H1 (cell line): Measurements from ENCODE around the gene CYSRT1. TPM values are rescaled to one million over a fixed set of nuclear protein-coding genes. Genes with fewer than 3 reads are reported as not detected.

ENCODE experiments used
- CTCF ChIA-PET: fragments of 300-600 bp; sonication (Branson Sonifier 250); formaldehyde crosslinking; loops from one replicate; lab custom pipeline; 2021; ENCODE audit not compliant: partially characterized antibody; lab: Charles Lee
- POLR2A ChIA-PET: fragments of 300-600 bp; sonication (Branson Sonifier 250); formaldehyde crosslinking; loops from one replicate; lab custom pipeline; 2021; ENCODE audit warnings: inconsistent platforms; ENCODE audit not compliant: partially characterized antibody; lab: Charles Lee
- DNase-seq, 2 experiments: peaks; one replicate each; pipeline versions ENCODE4 v3.0.0 to v3.0.0-alpha.2; 2010 to 2022; ENCODE audit warnings: low spot score in 2 of 2, low read depth in 1 of 2, mixed read lengths in 1 of 2
- FAIRE-seq: peaks from 2 replicates; lab custom pipeline; 2011; peaks lifted over from hg19 to GRCh38; lab: Jason Lieb, UNC
- H2AFZ ChIP-seq: 2 replicates; pipeline ENCODE4 v1.8.1; 2012; ENCODE audit warnings: low read length, inconsistent platforms
- H2AK5ac ChIP-seq: 2 replicates; pipeline ENCODE4 v1.6.1; 2013; ENCODE audit warnings: low read depth, low read length
- H2BK120ac ChIP-seq: replicated peaks from 2 replicates; pipeline ENCODE3; 2013; ENCODE audit warnings: low read depth, low read length, inconsistent platforms
- H2BK12ac ChIP-seq: 2 replicates; pipeline ENCODE4 v1.6.1; 2013; ENCODE audit warnings: low read depth, low read length
- H2BK15ac ChIP-seq: 2 replicates; pipeline ENCODE4 v1.6.1; 2013; ENCODE audit warnings: low read length
- H2BK20ac ChIP-seq: 2 replicates; pipeline ENCODE4 v1.6.1; 2013; ENCODE audit warnings: low read length
- H2BK5ac ChIP-seq: 2 replicates; pipeline ENCODE4 v1.6.1; 2013; ENCODE audit warnings: low read depth, low read length
- H3K14ac ChIP-seq: 2 replicates; pipeline ENCODE4 v1.6.1; 2013; ENCODE audit warnings: inconsistent platforms; ENCODE audit not compliant: insufficient read length
- H3K18ac ChIP-seq: 2 replicates; pipeline ENCODE4 v1.6.1; 2013; ENCODE audit warnings: low read length; ENCODE audit errors: extremely low read depth
- H3K23ac ChIP-seq: 2 replicates; pipeline ENCODE4 v1.6.1; 2013; ENCODE audit warnings: inconsistent platforms; ENCODE audit not compliant: insufficient read length
- H3K23me2 ChIP-seq: 2 replicates; pipeline ENCODE4 v1.6.1; 2013; ENCODE audit warnings: low read depth, low read length
- H3K27ac ChIP-seq: 2 replicates; pipeline ENCODE4 v1.6.1; 2011; ENCODE audit warnings: low read depth, low read length, inconsistent platforms
- H3K27me3 ChIP-seq, 4 experiments: replicated peaks in 1 of 4; 1 replicate in 1 of 4; 2 replicates in 3 of 4; pipeline versions ENCODE4 v1.6.1 to v1.8.1; 2011 to 2013; ENCODE audit warnings: low read length in 3 of 4, mild to moderate bottlenecking in 3 of 4, inconsistent platforms in 2 of 4, mixed read lengths in 2 of 4, moderate library complexity in 1 of 4; ENCODE audit not compliant: control insufficient read depth in 3 of 4, insufficient read depth in 3 of 4; ENCODE audit errors: extremely low read depth in 1 of 4
- H3K36me3 ChIP-seq, 4 experiments: 2 replicates each; pipeline versions ENCODE4 v1.6.1 to v1.8.1; 2011 to 2013; ENCODE audit warnings: mild to moderate bottlenecking in 4 of 4, low read length in 3 of 4, moderate library complexity in 2 of 4, control low read depth in 1 of 4, inconsistent platforms in 1 of 4; ENCODE audit not compliant: insufficient read depth in 4 of 4, control insufficient read depth in 2 of 4
- H3K4ac ChIP-seq: replicated peaks from 2 replicates; pipeline ENCODE3; 2013; ENCODE audit warnings: low read length, low read depth, mixed read lengths, inconsistent platforms; ENCODE audit not compliant: insufficient read length
- H3K4me1 ChIP-seq, 4 experiments: replicated peaks in 1 of 4; 1 replicate in 1 of 4; 2 replicates in 3 of 4; pipeline versions ENCODE4 v1.6.1 to v1.8.1; 2011 to 2013; ENCODE audit warnings: low read length in 3 of 4, inconsistent platforms in 2 of 4, mixed read lengths in 1 of 4; ENCODE audit not compliant: insufficient read depth in 4 of 4, control insufficient read depth in 3 of 4
- H3K4me2 ChIP-seq, 2 experiments: 2 replicates each; pipeline versions ENCODE4 v1.6.1 to v1.8.1; 2011 to 2013; ENCODE audit warnings: low read depth in 2 of 2, low read length in 2 of 2, control low read depth in 1 of 2, inconsistent platforms in 1 of 2, mild to moderate bottlenecking in 1 of 2; ENCODE audit not compliant: insufficient read depth in 1 of 2
- H3K4me3 ChIP-seq, 4 experiments: fragments of 200-600, 300-600 bp in 1 of 4; sonication (generic), shearing (Covaris generic), sonication (Bioruptor Twin) in 1 of 4; 2 replicates each; pipeline versions ENCODE4 v1.5.1 to v1.8.1; 2011 to 2016; ENCODE audit warnings: low read length in 4 of 4, low read depth in 3 of 4, control low read depth in 2 of 4, inconsistent platforms in 2 of 4, mild to moderate bottlenecking in 2 of 4, mixed read lengths in 1 of 4, moderate library complexity in 1 of 4; ENCODE audit not compliant: insufficient read depth in 2 of 4; ENCODE audit errors: extremely low read depth in 1 of 4
- H3K56ac ChIP-seq: replicated peaks from 2 replicates; pipeline ENCODE3; 2013; ENCODE audit warnings: low read depth, mild to moderate bottlenecking, mixed read lengths, low read length, inconsistent platforms; ENCODE audit not compliant: insufficient read length
- H3K79me1 ChIP-seq: 2 replicates; pipeline ENCODE4 v1.6.1; 2013; ENCODE audit warnings: low read depth, low read length, control low read depth
- H3K79me2 ChIP-seq, 2 experiments: 2 replicates each; pipeline versions ENCODE4 v1.6.1 to v1.8.1; 2012 to 2013; ENCODE audit warnings: low read length in 2 of 2, mild to moderate bottlenecking in 2 of 2, inconsistent platforms in 1 of 2; ENCODE audit not compliant: insufficient read depth in 2 of 2, control insufficient read depth in 1 of 2
- H3K9ac ChIP-seq, 4 experiments: replicated peaks in 1 of 4; 1 replicate in 1 of 4; 2 replicates in 3 of 4; pipeline versions ENCODE4 v1.6.1 to v1.8.1; 2011 to 2013; ENCODE audit warnings: low read depth in 3 of 4, low read length in 3 of 4, control low read depth in 2 of 4, mild to moderate bottlenecking in 2 of 4, moderate library complexity in 2 of 4, inconsistent platforms in 1 of 4; ENCODE audit errors: extremely low read depth in 1 of 4
- H3K9me3 ChIP-seq, 2 experiments: 2 replicates each; pipeline versions ENCODE4 v1.6.1 to v1.8.1; 2012 to 2013; ENCODE audit warnings: mild to moderate bottlenecking in 2 of 2, moderate library complexity in 2 of 2, control low read depth in 1 of 2, inconsistent platforms in 1 of 2, low read depth in 1 of 2, low read length in 1 of 2, mixed read lengths in 1 of 2; ENCODE audit not compliant: insufficient read depth in 2 of 2
- H4K20me1 ChIP-seq, 2 experiments: replicated peaks in 1 of 2; 2 replicates each; pipeline versions ENCODE3 to v1.8.1; 2011 to 2013; ENCODE audit warnings: inconsistent platforms in 2 of 2, low read length in 2 of 2, mild to moderate bottlenecking in 1 of 2; ENCODE audit not compliant: insufficient read depth in 2 of 2, control insufficient read depth in 1 of 2
- H4K5ac ChIP-seq: 2 replicates; pipeline ENCODE4 v1.6.1; 2013; ENCODE audit warnings: low read length, low read depth, mixed read lengths, inconsistent platforms; ENCODE audit not compliant: insufficient read length
- H4K8ac ChIP-seq: 2 replicates; pipeline ENCODE4 v1.8.0; 2013; ENCODE audit warnings: mild to moderate bottlenecking, moderate library complexity, low read length, inconsistent platforms; ENCODE audit not compliant: insufficient read depth; ENCODE audit errors: extremely low read depth
- H4K91ac ChIP-seq: replicated peaks from 2 replicates; pipeline ENCODE3; 2013; ENCODE audit warnings: low read length, mixed read lengths, inconsistent platforms; ENCODE audit not compliant: insufficient read length
- NRF1 ChIP-seq: IDR thresholded peaks from 2 replicates; pipeline ENCODE4 v1.6.1; 2011; ENCODE audit warnings: mild to moderate bottlenecking, low read depth, low read length, improper control_type of control experiment
- POU5F1 ChIP-seq: IDR thresholded peaks from 2 replicates; pipeline ENCODE4 v1.6.1; 2011; ENCODE audit warnings: low read depth, mild to moderate bottlenecking, low read length, moderate library complexity
- SP4 ChIP-seq: IDR thresholded peaks from 2 replicates; pipeline ENCODE4 v1.6.1; 2012; ENCODE audit warnings: low read length, inconsistent platforms
- TCF12 ChIP-seq: IDR thresholded peaks from 2 replicates; pipeline ENCODE4 v1.6.1; 2011; ENCODE audit warnings: low read depth, mild to moderate bottlenecking, low read length
- WGBS, 2 experiments: shearing (Covaris generic) in 1 of 2; methylation state at CpG; one replicate each; pipeline versions ENCODE4 v1.1.6 to v1.1.7; 2013 to 2015; ENCODE audit warnings: low lambda C conversion rate in 2 of 2, mixed read lengths in 2 of 2, inconsistent platforms in 1 of 2, low coverage in 1 of 2, missing lambda C conversion rate in 1 of 2; ENCODE audit not compliant: insufficient replicate concordance in 2 of 2, insufficient coverage in 1 of 2, insufficient read length in 1 of 2; ENCODE audit errors: extremely low coverage in 1 of 2, missing lambda C conversion rate in 1 of 2; 5-methylcytosine and 5-hydroxymethylcytosine counted together
- polyA plus RNA-seq, 7 experiments: library from polyadenylated mRNA; depleted of rRNA in 3 of 7; stranded (reverse) in 5 of 7; unstranded in 2 of 7; fragments of >200 nt in 5 of 7; fragments of 200-250 nt in 2 of 7; gene quantifications; 1 replicate in 5 of 7; 2 replicates in 1 of 7; 4 replicates in 1 of 7; pipeline versions ENCODE4 v1.2.1 to v1.2.3, GENCODE V29; 2011 to 2013; ENCODE audit warnings: missing spikeins in 2 of 7, mixed read lengths in 2 of 7
- total RNA-seq: library from RNA; stranded (reverse); fragmentation: NEBNext Ultra II Directional; extraction: Animal tissue kit (Norgen Biotek cat#: 25700); gene quantifications from 2 replicates; pipeline ENCODE4 v1.2.1, GENCODE V29; 2021

The CYSRT1 gene
- total and polyA plus RNA-seq, 2 of the 8 experiments (the other 6 are each of a cell fraction or from before 2014, with no cell fraction given): 1.0 to 6.5 TPM

DNA sequence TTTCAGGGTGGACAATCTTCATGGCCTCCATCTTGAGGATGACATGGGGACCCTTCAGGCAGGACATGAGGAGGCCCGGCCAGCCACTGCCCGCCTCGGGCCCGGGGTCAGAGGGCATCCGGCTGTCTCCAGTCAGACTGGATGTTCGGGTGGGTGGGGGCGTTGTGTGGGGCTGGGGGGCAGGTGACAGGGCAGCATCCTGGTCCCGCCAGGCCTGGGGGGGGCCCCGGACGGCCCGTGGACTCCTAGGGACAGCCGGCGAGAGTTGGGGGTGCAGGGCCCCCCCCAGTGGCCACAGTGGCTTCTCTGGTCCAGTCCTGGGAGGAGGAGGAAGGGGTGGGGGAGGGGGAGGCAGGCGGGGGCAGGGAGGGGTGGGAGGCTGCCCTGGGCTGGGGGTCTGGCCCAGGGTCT, 3.9 kb upstream of the CYSRT1 start:
- POLR2A ChIA-PET: interaction anchor here (0.5 to 69.9 kb wide), 6 partner anchors 14 to 234 kb away, joined by 3 to 1462 read pairs (median 7); partner anchors contain the start of genes ANAPC2, NDOR1, NELFB and SSNA1
- TF ChIP-seq SP4 (no peak), POU5F1 (no peak), TCF12 (no peak), NRF1 (no peak)

More for the DNA sequence above, 3.9 kb upstream of the CYSRT1 start:
- Histone ChIP-seq H3K4ac (no peak overlapping the region), H3K14ac (no peak overlapping the region), H3K23me2 (peaks cover 18% of the 10 kb centered on the region; the same call in 1 of the 2 replicates), H3K9me3 (no peaks in the 10 kb centered on the region), H3K27me3 (no peaks in the 10 kb centered on the region; a peak in 2 of 7 replicates), H3K4me1 (peaks cover 0 to 18% (median 12%) of the 10 kb centered on the region in 4 experiments; a peak in 5 of 7 replicates), H3K79me2 (no peaks in the 10 kb centered on the region), H2AFZ (no peak overlapping the region), H4K91ac (no peak overlapping the region), H2AK5ac (no peak overlapping the region), H2BK120ac (no peak overlapping the region), H4K20me1 (peaks cover 0 to 9% of the 10 kb centered on the region in 2 experiments), H3K27ac (no peak overlapping the region), H3K79me1 (no peaks in the 10 kb centered on the region), H2BK15ac (no peak overlapping the region), H3K56ac (no peak overlapping the region), H2BK12ac (no peak overlapping the region), H4K5ac (no peak overlapping the region), H2BK20ac (no peak overlapping the region), H3K36me3 (peaks cover 0 to 5% (median 2%) of the 10 kb centered on the region in 4 experiments; a peak in 4 of 8 replicates), H3K4me3 (peak overlapping the region in 2 of 4 experiments; percentile 63 to 67; a peak in 5 of 8 replicates), H3K4me2 (peak overlapping the region; percentile 77 to 82), H4K8ac (no peak overlapping the region), H3K23ac (no peak overlapping the region), H2BK5ac (no peak overlapping the region), H3K18ac (no peak overlapping the region), H3K9ac (no peak overlapping the region)
- CTCF ChIA-PET: interaction anchor here (0.6 to 20.2 kb wide), 6 partner anchors 12 to 195 kb away, joined by 3 to 204 read pairs (median 4); partner anchors contain the start of genes ANAPC2, SSNA1 and TUBB4B
- FAIRE-seq (no peak), DNase-seq (no peak)
- 73% methylated on average over 3 of the region's 14 CpGs; no CpG with 5 or more reads in 1 of the 2 experiments for WGBS, 2 experiments
